ENCODE measurements around the gene ETNK2.

Gene ETNK2

GRCh38 chr1:204151552-204152309 is at the start of gene ETNK2:
Gene ETNK2, minus strand, starts transcription at chr1:204152044. Its CDS starts 192 bp downstream, at chr1:204151852.
- Histone ChIP-seq H3K27me3 (replicated peaks; ENCODE audit: control insufficient read depth, insufficient read depth, low read length) (no peaks in the 10 kb centered on the region; the same call in 1 of the 2 replicates), H3K36me3 (ENCODE audit: control insufficient read depth, insufficient read depth, low read length) (no peaks in the 10 kb centered on the region), H3K4me3 (replicated peaks; ENCODE audit: low read depth, low read length) (no peak within 1 kb of the TSS; the same call in 1 of the 2 replicates)
- no peak for DNase-seq (ENCODE audit: extremely low read depth, insufficient read length)
- no peak for TF ChIP-seq CTCF (IDR thresholded peaks at IDR 0.05; ENCODE audit: insufficient read depth, low read length, poor library complexity, severe bottlenecking)

DNA sequence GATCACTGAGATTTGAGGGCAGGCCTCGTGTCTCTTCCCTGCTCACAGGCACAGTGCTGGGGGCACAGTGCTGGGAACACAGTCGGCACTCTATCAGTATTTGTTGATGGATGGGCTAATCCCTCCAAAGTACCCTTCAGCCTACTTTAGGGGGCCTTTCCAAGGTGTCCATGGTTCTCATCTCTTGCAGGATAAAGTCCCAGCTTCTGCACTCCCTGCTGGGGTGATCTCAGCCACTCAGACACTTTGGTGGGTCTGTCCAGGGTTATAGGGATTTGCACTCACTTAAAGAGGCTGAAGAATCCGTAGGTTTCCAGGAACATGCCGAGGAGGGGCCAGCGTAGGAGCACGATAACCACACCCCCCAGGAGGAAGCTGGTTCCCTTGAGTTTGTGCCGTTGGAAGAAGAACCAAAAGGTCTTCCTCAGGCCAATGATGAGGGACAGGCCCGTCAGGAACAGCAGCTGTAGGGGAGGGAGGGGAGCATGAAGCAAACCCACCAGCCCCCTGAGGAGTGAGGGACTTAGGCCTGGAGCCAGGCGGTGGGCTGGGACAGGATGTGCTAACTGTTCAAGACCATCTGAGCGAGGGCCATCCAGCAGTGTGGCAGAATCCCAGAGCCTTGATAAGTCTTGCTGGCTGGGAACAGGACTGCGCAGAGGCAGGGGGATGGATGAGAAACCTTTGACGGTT is 49.6 kb upstream of the ETNK2 start:
- Histone ChIP-seq H3K36me3 (ENCODE audit: control insufficient read depth, insufficient read depth, low read length) (no peaks in the 10 kb centered on the region), H3K27me3 (replicated peaks; ENCODE audit: control insufficient read depth, insufficient read depth, low read length) (peaks cover 1% of the 10 kb centered on the region), H3K4me3 (replicated peaks; ENCODE audit: low read depth, low read length) (no peak overlapping the region)
- no peak for TF ChIP-seq CTCF (IDR thresholded peaks at IDR 0.05; ENCODE audit: insufficient read depth, low read length, poor library complexity, severe bottlenecking)
- DNase-seq (ENCODE audit: extremely low read depth, insufficient read length), result no peak

- Histone ChIP-seq H3K36me3 (ENCODE audit: control insufficient read depth, insufficient read depth, low read length) (no peaks in the 10 kb centered on the region), H3K27me3 (replicated peaks; ENCODE audit: control insufficient read depth, insufficient read depth, low read length) (peaks cover 1% of the 10 kb centered on the region), H3K4me3 (replicated peaks; ENCODE audit: low read depth, low read length) (no peak overlapping the region)
- no peak for DNase-seq (ENCODE audit: extremely low read depth, insufficient read length)
- TF ChIP-seq CTCF (IDR thresholded peaks at IDR 0.05; ENCODE audit: insufficient read depth, low read length, poor library complexity, severe bottlenecking), result no peak
Observed at GRCh38 chr1:204199579-204199978, 47.7 kb upstream of the ETNK2 start.

GRCh38 chr1:204198348-204199340 is 46.8 kb upstream of the ETNK2 start:
- TF ChIP-seq CTCF (IDR thresholded peaks at IDR 0.05; ENCODE audit: insufficient read depth, low read length, poor library complexity, severe bottlenecking), result no peak
- Histone ChIP-seq H3K36me3 (ENCODE audit: control insufficient read depth, insufficient read depth, low read length) (no peaks in the 10 kb centered on the region), H3K27me3 (replicated peaks; ENCODE audit: control insufficient read depth, insufficient read depth, low read length) (peaks cover 1% of the 10 kb centered on the region), H3K4me3 (replicated peaks; ENCODE audit: low read depth, low read length) (no peak overlapping the region)
- DNase-seq (ENCODE audit: extremely low read depth, insufficient read length), result no peak

DNA sequence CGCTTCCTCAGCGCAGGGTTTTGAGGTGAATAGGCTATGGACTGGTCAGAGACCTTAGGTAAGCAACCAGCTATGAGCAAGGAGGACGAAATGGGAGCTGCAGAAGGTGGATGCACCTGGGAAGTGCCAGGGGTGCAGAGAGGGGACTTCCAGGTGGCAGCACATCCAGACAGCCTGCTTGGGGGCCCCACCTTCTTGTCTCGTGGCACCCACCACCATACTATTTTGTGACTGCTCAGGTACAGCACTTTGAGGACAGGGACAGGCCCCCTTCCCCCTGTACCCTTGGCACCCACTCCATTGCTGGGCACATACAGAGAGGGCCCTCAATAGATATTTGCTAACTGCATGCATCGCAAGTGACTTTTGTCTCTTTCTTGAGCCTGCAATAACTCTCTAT is 45.2 kb upstream of the ETNK2 start:
- H3K36me3 ChIP-seq (ENCODE audit: control insufficient read depth, insufficient read depth, low read length), result no peaks in the 10 kb centered on the region
- no peak overlapping the region for H3K4me3 ChIP-seq (replicated peaks; ENCODE audit: low read depth, low read length)
- no peak for TF ChIP-seq CTCF (IDR thresholded peaks at IDR 0.05; ENCODE audit: insufficient read depth, low read length, poor library complexity, severe bottlenecking)
- peaks cover 1% of the 10 kb centered on the region for H3K27me3 ChIP-seq (replicated peaks; ENCODE audit: control insufficient read depth, insufficient read depth, low read length)
- DNase-seq (ENCODE audit: extremely low read depth, insufficient read length), result no peak

All from GM06990 (cell line).